GDM1 (cell line): ENCODE results near the gene CHP1.
"Not testable (repeated sequence)": the region's sequence is repeated elsewhere in the genome, so short reads cannot be mapped to it uniquely, and the experiment has no call there.

Experiments
- DNase-seq: peaks from one replicate; lab custom pipeline; 2025; lab: John Stamatoyannopoulos, UW

Gene CHP1

GRCh38 chr15:41256577-41257038, 25.5 kb downstream of the CHP1 start:
- no peak for DNase-seq

- peak; percentile 14 for DNase-seq
Observed at GRCh38 chr15:41258750-41259471, 27.8 kb downstream of the CHP1 start.

GRCh38 chr15:41259546-41260189, 28.6 kb downstream of the CHP1 start:
- no peak for DNase-seq

DNA sequence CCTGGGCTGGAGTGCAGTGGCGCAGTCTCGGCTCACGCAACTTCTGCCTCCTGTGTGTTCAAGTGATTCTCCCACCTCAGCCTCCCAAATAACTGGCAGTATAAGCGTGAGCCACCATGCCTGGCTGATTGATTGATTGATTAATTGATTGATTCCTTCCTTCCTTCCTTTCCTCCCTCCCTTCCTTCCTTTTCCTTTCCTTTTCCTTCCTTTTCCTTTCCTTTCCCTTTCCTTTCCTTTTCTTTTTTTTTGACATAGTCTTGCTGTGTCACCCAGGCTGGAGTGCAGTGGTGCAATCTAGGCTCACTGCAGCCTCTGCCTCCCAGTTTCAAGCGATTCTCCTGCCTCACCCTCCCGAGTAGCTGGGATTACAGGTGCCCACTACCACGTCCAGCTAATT, 29.9 kb downstream of the CHP1 start:
- DNase-seq, result not testable (repeated sequence)

GRCh38 chr15:41262571-41262970, 31.5 kb downstream of the CHP1 start:
- DNase-seq, result no peak

GRCh38 chr15:41263891-41264351, 32.9 kb downstream of the CHP1 start:
- DNase-seq, result no peak

DNA sequence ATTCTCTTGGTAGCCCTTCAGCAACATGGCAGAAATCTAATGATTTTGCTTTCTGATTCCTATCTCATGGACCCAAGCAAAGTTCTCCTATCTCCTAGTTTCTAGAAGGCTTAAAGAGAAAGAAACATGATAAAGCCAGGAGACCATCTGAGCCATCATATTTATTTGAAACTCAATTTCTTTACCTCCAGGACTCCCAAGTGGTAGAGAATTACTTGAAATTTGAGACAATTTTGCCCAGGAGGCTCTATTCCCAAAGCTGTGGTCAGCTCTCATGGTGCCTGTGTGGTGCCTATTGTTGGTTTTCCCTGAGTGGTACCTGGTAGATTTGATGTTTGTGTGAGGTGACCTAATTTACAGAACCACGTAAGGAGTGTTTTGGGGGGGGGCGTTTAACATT, 38.8 kb downstream of the CHP1 start:
- DNase-seq, result no peak

GRCh38 chr15:41276831-41277230, 45.8 kb downstream of the CHP1 start:
- DNase-seq, result no peak

GRCh38 chr15:41278319-41278718, 47.3 kb downstream of the CHP1 start:
- DNase-seq, result no peak

DNA sequence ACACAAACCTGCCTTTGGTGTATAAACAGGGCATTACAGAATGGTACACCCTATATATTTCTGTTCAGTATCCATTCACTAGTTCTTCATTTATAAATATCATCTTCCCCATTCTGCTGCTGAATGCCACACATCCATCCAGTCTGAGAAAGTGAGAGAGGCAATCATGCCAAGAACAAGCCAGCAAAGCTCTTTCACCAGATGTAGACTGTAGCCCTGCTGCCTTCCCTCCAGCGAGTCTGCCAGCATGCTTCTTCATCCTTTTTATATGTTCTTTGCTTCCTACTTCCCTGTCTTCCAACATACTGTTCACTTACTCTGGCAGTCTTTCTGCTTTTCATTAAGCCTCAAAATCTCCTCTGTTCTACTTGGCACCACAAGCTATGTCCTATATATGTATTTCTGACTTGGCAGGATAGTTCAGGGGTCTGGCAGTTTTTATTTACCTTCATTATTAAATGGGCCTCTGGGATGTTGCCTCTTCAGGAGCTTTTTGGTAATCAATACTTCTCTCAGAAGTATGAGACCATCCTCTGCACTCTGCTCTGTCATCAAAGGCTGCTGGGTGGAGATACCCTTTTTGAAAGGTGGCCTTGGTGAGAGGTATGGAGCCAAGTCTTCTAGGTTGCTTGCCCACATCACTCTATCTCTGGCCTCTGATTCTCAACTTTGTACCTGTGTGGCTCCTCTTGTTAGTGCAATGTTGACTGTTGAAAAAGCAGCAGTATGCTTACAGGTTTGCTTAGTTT, 48.6 kb downstream of the CHP1 start:
- DNase-seq, result no peak

DNA sequence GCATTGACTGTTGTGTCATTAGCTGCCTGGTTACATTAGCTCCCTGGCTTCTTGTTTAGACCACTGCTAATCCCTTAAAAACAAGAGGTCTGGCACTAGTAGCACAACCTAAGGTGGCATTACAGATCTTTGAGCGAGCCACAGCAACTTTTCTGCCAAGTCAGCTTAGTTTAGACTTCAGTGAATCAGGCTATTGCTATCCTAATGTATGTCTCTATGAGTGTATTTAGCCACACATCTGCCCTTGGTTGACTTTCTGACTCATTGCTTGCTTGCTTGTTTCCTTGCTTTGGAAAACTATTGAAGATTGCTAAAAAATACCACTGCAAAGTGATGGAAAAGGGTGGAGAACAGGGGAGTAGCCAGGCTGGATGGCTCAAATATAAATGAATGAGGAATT, 50.2 kb downstream of the CHP1 start:
- no peak for DNase-seq

GRCh38 chr15:41282436-41282835, 51.4 kb downstream of the CHP1 start:
- not testable (repeated sequence) for DNase-seq

GRCh38 chr15:41282980-41283652, 52.0 kb downstream of the CHP1 start:
- DNase-seq, result not testable (repeated sequence)

DNA sequence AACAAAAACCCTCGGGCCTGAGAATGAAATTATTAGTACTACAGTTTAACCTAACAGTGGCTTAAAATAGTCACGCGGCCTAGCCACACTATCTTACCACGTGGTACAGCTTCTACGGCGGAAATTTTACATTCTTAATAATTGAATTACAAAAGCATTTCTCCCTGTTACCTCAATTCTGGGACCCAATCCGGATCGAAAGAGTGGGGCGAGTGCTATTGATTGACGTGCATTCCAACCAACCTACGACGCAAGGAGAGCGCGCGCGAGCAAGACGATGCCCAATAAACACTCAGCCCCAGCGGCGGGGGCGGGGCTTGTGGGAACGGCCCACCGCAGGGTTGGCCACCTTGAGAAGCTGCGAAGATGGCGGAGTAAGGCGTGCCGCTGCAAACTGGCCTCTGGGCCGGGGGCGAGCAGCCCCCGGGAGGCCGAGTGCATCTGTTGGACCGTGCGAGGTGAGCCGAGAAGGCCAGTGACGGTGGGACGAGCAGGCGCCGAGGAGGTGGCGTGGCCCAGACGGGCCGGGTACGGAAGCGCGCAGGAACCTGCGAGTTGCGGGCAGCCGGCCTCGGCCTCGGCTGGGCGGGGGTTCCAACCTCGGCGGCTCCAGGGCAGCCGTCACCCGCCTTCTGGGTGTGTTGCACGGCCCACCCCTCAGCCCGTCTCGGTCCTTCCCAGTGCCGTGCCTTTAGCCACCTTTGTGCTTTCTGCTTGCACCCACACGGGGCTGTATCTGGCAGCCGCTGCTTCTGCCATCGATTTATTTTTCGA, 52.8 kb downstream of the CHP1 start:
- DNase-seq, result peak; percentile 97

GRCh38 chr15:41284427-41285177, 53.5 kb downstream of the CHP1 start:
- no peak for DNase-seq

DNA sequence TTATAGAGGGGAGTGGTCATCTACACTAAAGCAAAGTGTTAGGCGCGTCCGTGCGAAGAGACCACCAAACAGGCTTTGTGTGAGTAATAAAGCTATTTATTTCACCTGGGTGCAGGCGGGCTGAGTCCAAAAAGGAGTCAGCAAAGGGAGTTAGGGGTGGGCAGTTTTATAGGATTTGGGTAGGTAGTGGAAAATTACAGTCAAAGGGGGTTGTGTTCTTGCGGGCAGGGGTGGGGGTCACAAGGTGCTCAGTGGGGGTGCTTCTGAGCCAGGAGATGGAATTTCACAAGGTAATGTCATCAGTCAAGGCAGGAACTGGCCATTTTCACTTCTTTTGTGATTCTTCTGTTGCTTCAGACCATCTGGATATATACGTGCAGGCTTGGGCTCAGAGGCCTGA, 54.2 kb downstream of the CHP1 start:
- no peak for DNase-seq

DNA sequence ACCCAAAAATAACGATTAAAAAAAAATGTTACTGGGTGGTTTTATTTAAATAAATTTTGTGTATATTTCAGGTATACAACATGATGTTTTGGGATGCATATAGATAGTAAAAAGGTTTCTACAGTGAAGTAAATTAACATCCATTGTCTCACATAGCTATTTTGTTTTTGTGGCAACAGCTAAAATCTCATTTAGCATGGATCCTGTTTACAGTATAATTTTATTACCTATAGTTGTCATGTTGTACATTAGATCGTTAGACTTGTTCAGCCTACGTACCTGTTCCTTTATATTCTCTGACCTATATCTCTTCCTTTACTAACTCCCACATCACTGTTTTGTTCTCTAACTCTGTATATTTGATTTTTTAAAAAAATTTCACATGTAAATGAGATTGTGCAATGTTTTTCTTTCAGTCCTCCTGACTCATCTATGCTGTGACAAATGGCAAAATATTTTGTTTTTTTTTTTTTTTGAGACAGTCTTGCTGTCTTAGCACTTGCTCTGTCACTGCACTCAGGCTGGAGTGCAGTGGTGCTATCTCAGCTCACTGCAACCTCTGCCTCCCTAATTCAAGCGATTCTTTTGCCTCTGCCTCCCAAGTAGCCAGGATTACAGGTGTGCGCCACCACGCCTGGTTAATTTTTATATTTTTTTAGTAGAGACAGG, 55.7 kb downstream of the CHP1 start:
- no peak for DNase-seq

DNA sequence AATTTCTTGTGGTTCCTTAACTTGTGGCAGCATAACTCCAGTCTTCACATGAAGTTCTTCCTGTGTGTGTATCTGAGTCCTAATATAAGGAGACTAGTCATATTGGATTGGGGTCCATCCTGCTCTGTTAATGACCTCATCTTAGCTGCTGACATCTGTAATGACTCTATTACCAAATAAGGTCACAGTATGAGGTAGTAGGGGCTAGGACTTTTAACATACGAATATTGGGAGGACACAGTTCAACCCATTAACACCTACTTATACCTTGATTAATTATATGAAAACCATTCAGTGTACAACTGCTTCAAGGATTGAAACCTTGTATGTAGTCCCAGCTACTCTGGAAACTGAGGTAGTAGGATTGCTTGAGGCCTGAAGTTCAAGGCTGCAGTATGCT, 57.4 kb downstream of the CHP1 start:
- DNase-seq, result no peak

- no peak for DNase-seq
Observed at GRCh38 chr15:41289953-41290352, 58.9 kb downstream of the CHP1 start.

DNA sequence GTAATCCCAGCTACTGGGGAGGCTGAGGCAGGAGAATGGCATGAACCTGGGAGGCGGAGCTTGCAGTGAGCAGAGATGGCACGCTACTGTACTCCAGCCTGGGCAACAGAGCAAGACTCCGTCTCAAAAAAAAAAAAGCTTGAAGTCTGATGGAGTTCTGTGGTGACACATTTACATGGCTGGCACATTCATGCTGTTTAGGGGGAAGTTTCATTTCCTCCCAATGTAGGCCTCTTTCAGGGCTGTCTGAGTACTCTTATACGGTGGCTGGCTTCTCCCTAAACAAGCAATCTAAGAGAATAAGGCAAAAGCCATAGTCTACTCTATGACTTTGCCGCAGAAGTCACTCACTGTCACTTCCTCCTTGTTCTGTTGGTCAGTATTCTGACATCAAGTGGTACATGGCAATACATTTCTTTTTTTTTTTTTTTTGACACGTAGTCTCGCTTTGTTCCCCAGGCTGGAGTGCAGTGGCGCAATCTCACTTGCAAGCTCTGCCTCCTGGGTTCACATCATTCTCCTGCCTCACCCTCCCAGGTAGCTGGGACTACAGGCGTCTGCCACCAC, 60.1 kb downstream of the CHP1 start:
- DNase-seq, result peak; percentile 4
